RWPE2 (cell line): ENCODE results near the gene KLHL26.

Experiments
- ATAC-seq: fragments of 200-7000 bp; cut with Tn5 transposase; 3 replicates; pipeline ENCODE4 v1.9.1; 2021; ENCODE audit warnings: low read depth
- DNase-seq: peaks from one replicate; pipeline ENCODE4 v3.0.0-alpha.2; 2020; ENCODE audit warnings: low spot score
- H3K27ac ChIP-seq: fragments of 450-650 bp; 2 replicates; pipeline ENCODE4 v1.5.1; 2017; ENCODE audit warnings: mild to moderate bottlenecking; ENCODE audit not compliant: poor library complexity, severe bottlenecking
- H3K27me3 ChIP-seq: fragments of 250-450 bp; sonication (Bioruptor Pico); 2 replicates; pipeline ENCODE4 v1.5.1; 2021; ENCODE audit warnings: mild to moderate bottlenecking, moderate library complexity; ENCODE audit not compliant: insufficient read depth, poor library complexity, severe bottlenecking
- H3K36me3 ChIP-seq: fragments of 250-450 bp; sonication (Bioruptor Pico); 2 replicates; pipeline ENCODE4 v1.5.1; 2020; ENCODE audit warnings: low read depth, mild to moderate bottlenecking, moderate library complexity
- H3K4me1 ChIP-seq: fragments of 250-450 bp; sonication (Bioruptor Pico); 2 replicates; pipeline ENCODE4 v1.5.1; 2021; ENCODE audit warnings: mild to moderate bottlenecking, moderate library complexity; ENCODE audit not compliant: insufficient read depth, poor library complexity, severe bottlenecking
- H3K4me3 ChIP-seq: fragments of 250-450 bp; sonication (Bioruptor Pico); 2 replicates; pipeline ENCODE4 v1.5.1; 2021; ENCODE audit warnings: mild to moderate bottlenecking, moderate library complexity; ENCODE audit not compliant: severe bottlenecking
- H3K9me3 ChIP-seq: fragments of 250-450 bp; sonication (Bioruptor Pico); 2 replicates; pipeline ENCODE4 v1.5.1; 2021; ENCODE audit warnings: mild to moderate bottlenecking, moderate library complexity; ENCODE audit not compliant: severe bottlenecking
- TF ChIP-seq, protein P1 (sequence below): fragments of 450-650 bp; IDR thresholded peaks from one replicate; pipeline ENCODE4 v1.5.1; 2017; ENCODE audit warnings: mild to moderate bottlenecking, moderate library complexity; ENCODE audit not compliant: poor library complexity, severe bottlenecking

Gene KLHL26

DNA sequence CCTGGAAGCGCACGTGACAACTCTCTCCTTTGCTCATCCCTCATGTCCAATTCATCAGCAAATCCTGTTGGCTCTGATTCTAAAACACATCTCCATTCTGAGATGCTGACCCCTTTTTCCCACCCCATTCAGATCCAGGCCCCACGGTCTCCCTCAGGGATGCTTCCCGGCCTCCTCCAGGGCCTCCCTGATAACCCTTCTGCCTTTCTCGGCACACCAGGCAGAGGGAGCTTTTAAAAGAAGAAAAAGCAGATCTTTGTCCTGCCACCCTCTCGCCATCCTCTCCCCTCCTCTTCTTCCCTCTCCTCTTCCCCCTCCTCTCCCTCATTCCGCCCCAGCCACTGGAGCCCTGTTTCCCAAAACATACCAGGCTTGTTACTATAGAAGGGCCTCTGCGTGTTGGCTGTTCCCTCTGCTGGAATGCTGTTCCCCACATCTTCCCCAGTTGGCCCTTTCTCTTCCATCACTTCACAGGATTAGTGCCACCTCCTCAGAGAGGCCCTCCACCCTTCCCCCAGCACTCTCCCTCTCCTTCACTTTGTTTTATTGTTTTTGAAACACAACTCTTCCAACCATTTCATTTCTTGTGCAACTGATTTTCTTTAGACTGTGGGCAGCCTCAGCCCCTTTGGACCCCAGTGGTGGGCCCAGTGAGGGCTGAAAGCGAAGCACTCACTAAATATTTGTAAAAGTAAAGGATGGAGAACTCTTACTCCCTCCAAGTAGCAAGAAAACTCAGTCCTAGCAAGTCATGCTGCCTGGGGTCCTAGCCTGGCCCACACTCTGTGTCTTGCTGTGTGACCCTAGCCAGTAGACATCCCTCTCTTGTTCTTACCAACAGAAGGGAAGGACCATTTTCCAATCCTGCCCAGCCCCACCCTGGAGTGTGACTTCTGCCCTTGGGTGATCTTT, 27.8 kb upstream of the KLHL26 start:
- Histone ChIP-seq H3K36me3 (no peaks in the 10 kb centered on the region), H3K27ac (no peak overlapping the region), H3K27me3 (peaks cover 85% of the 10 kb centered on the region), H3K9me3 (no peaks in the 10 kb centered on the region), H3K4me3 (no peak overlapping the region), H3K4me1 (peaks cover 8% of the 10 kb centered on the region)
- DNase-seq (no peak), ATAC-seq (no peak)
- TF ChIP-seq, protein P1, sequence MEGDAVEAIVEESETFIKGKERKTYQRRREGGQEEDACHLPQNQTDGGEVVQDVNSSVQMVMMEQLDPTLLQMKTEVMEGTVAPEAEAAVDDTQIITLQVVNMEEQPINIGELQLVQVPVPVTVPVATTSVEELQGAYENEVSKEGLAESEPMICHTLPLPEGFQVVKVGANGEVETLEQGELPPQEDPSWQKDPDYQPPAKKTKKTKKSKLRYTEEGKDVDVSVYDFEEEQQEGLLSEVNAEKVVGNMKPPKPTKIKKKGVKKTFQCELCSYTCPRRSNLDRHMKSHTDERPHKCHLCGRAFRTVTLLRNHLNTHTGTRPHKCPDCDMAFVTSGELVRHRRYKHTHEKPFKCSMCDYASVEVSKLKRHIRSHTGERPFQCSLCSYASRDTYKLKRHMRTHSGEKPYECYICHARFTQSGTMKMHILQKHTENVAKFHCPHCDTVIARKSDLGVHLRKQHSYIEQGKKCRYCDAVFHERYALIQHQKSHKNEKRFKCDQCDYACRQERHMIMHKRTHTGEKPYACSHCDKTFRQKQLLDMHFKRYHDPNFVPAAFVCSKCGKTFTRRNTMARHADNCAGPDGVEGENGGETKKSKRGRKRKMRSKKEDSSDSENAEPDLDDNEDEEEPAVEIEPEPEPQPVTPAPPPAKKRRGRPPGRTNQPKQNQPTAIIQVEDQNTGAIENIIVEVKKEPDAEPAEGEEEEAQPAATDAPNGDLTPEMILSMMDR = no peak

DNA sequence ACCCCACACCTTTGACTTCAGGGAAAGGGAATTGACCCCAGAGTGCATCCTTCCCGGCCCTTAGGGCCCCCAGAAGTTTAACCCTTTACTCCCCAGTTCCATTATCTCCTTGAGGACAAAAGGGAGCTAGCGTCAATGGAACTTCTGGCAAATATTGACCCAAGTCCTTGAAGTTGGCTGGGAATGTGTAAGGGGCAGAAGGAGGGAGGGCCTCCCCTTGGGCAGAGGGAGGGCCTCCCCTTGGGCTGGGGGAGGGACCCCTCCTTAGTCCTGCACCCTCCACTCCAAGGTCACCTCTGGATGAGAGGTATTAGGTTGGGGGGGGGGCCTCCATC, 27.1 kb upstream of the KLHL26 start:
- H3K27ac ChIP-seq = no peak overlapping the region
- ATAC-seq (no peak), DNase-seq (no peak)
- no peaks in the 10 kb centered on the region for H3K9me3 ChIP-seq
- H3K27me3 ChIP-seq = peaks cover 91% of the 10 kb centered on the region
- H3K36me3 ChIP-seq = no peaks in the 10 kb centered on the region
- H3K4me1 ChIP-seq = peaks cover 8% of the 10 kb centered on the region
- H3K4me3 ChIP-seq = no peak overlapping the region
- TF ChIP-seq, protein P1 = no peak

DNA sequence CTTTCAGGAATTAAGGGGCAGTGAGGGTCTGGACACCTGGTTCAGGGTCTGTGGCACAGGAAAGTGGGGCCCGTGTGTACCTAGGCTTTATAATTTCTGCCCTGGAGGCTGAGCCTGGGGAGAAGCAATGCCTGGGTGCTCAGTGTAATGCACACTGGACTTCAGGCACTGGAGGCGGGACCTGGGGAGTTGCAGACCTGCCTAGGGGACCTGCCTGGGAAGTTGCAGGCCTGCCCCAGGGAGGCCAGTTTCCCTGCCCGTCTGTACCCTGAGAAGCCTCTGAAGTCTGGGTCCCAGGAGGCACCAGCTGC, 26.6 kb upstream of the KLHL26 start:
- Histone ChIP-seq H3K27me3 (peaks cover 89% of the 10 kb centered on the region), H3K27ac (no peak overlapping the region), H3K4me1 (peaks cover 8% of the 10 kb centered on the region), H3K9me3 (no peaks in the 10 kb centered on the region), H3K4me3 (no peak overlapping the region), H3K36me3 (no peaks in the 10 kb centered on the region)
- ATAC-seq (0 out of 3 replicates have a peak, but pooled peaks have one; percentile 22), DNase-seq (no peak)
- TF ChIP-seq, protein P1 = no peak

DNA sequence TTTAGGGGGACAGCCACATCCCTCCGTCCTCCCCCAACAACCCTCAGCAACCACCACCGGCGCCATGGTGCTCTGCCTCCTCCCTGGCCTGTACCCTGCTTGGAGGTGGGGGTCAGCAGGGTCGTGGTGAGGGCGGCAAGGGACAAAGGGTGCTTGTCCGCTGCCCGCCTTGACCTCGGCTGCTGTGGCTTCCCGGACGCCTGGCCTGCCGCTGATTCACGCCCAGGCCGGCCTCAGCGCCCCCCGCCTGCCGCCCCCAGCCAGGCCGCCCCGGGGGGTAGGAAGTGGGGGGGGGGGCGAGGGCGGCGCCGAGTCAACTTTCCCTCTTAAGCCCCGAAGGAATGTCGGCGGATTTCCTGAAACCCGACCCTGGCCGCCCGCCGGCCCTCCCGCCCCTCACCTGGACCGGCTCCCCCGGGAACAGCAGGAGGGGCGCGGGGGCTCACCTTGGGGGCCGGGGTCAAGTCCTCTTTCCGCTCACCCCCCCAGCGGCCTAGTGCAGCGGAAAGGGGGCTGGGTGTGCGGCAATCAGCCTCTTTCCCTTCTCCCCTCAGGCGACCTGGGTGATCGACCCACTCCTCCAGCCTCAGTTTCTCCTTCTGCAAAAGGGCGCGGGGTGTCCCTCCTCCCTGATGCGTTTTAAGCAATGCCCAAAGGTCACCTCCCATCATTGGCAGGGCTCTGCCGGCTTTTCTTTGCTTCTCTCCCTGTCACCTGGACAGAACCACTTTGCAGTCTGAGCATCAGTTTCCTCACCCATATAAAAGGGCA, 26.1 kb upstream of the KLHL26 start:
- ATAC-seq = no peak
- H3K4me1 ChIP-seq = peaks cover 8% of the 10 kb centered on the region
- peaks cover 84% of the 10 kb centered on the region for H3K27me3 ChIP-seq
- no peaks in the 10 kb centered on the region for H3K36me3 ChIP-seq
- TF ChIP-seq, protein P1 = no peak
- H3K4me3 ChIP-seq = no peak overlapping the region
- H3K9me3 ChIP-seq = no peaks in the 10 kb centered on the region
- no peak overlapping the region for H3K27ac ChIP-seq
- peak; percentile 48 for DNase-seq
